Fibroblast of the conjunctiva (primary cell): ENCODE data around the gene ADAMTS14.

Source experiments
- DNase-seq: peaks from one replicate; pipeline ENCODE4 v3.0.0-alpha.2; 2010; ENCODE audit warnings: low read depth

The ADAMTS14 gene

GRCh38 chr10:70786799-70787415 lies 114.6 kb downstream of the ADAMTS14 start:
- no peak for DNase-seq

GRCh38 chr10:70791386-70792039 lies 119.2 kb downstream of the ADAMTS14 start:
- DNase-seq: no peak

GRCh38 chr10:70795613-70796012 lies 123.3 kb downstream of the ADAMTS14 start:
- no peak for DNase-seq

- DNase-seq: no peak
Observed at GRCh38 chr10:70797840-70798239, 125.5 kb downstream of the ADAMTS14 start.

- no peak for DNase-seq
Observed at GRCh38 chr10:70799124-70799523, 126.8 kb downstream of the ADAMTS14 start.

- DNase-seq: no peak
Observed at GRCh38 chr10:70801854-70802253, 129.5 kb downstream of the ADAMTS14 start.

GRCh38 chr10:70803775-70804420 lies 131.6 kb downstream of the ADAMTS14 start:
- DNase-seq: no peak

- no peak for DNase-seq
Observed at GRCh38 chr10:70804421-70804808, 132.1 kb downstream of the ADAMTS14 start.

- DNase-seq: no peak
Observed at GRCh38 chr10:70805619-70806215, 133.4 kb downstream of the ADAMTS14 start.

GRCh38 chr10:70806841-70807240 lies 134.5 kb downstream of the ADAMTS14 start:
- no peak for DNase-seq

GRCh38 chr10:70807556-70807955 lies 135.2 kb downstream of the ADAMTS14 start:
- DNase-seq: no peak

- no peak for DNase-seq
Observed at GRCh38 chr10:70809011-70809611, 136.8 kb downstream of the ADAMTS14 start.

- DNase-seq: no peak
Observed at GRCh38 chr10:70809726-70810125, 137.4 kb downstream of the ADAMTS14 start.

GRCh38 chr10:70810967-70811366 lies 138.7 kb downstream of the ADAMTS14 start:
- no peak for DNase-seq

- DNase-seq: no peak
Observed at GRCh38 chr10:70811881-70812280, 139.6 kb downstream of the ADAMTS14 start.
